Ovary (tissue), 3 donors: ENCODE results near the gene TLR6.

Experiments
- POLR2A ChIP-seq: fragments of 450-650 bp; IDR thresholded peaks from one replicate; pipeline ENCODE4 v1.6.1; 2017; ENCODE audit warnings: antibody characterized with exemption, mild to moderate bottlenecking, moderate library complexity
- TF ChIP-seq, protein P1 (sequence below), 3 donors: fragments of 450-650 bp in 2 of 3; fragments of 200-600 bp in 1 of 3; IDR thresholded peaks; one replicate each; pipeline versions ENCODE4 v1.5.1 to v1.8.0; 2016 to 2022; ENCODE audit warnings: antibody characterized with exemption in 3 of 3, mild to moderate bottlenecking in 1 of 3
- donor health status: DM: no; HTN: no; CAD: no.

DNA sequence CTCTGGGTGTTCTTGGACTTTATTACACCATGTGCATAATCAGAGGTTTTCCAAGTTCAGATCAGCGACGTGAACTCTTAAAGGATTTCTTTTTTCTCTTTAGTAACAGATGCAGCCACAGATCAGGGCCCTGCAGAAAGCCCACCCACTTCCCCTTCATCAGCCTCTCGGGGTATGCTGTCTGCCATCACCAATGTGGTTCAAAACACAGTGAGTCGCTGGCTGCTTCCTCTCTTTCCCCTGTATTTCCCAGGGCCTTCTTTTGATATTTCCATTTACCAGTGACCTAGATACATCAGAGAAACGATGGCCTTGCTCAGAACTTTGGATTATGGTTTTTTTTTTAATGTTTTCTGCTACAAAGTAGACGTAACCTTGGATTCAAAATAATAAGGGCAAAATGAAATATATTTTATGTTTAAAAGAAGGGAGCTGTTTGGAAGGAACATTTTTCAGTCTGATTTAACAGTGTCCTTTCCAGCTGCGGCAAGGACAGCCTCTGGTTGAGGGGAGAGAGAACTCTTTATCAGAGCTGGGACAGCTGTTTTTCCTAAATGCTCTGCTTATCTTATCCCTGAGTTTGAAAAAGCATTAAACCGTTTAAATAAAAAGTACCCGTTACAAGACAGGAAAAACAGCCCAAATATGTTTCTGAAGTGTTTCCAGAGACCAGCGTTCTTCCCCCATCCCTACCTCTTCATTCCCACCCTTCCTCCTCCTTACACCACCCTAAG lies 49.2 kb upstream of the TLR6 start:
- TF ChIP-seq, protein P1, sequence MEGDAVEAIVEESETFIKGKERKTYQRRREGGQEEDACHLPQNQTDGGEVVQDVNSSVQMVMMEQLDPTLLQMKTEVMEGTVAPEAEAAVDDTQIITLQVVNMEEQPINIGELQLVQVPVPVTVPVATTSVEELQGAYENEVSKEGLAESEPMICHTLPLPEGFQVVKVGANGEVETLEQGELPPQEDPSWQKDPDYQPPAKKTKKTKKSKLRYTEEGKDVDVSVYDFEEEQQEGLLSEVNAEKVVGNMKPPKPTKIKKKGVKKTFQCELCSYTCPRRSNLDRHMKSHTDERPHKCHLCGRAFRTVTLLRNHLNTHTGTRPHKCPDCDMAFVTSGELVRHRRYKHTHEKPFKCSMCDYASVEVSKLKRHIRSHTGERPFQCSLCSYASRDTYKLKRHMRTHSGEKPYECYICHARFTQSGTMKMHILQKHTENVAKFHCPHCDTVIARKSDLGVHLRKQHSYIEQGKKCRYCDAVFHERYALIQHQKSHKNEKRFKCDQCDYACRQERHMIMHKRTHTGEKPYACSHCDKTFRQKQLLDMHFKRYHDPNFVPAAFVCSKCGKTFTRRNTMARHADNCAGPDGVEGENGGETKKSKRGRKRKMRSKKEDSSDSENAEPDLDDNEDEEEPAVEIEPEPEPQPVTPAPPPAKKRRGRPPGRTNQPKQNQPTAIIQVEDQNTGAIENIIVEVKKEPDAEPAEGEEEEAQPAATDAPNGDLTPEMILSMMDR (IDR thresholded peaks at IDR 0.05), result no peak
- TF ChIP-seq POLR2A, result no peak
